ENCODE results near the gene ANKRD53. TPM values are rescaled to one million over a fixed set of nuclear protein-coding genes. Genes with fewer than 3 reads are reported as not detected.

The ANKRD53 gene
- total RNA-seq, 1 experiment from 2014 or later, result not detected

DNA sequence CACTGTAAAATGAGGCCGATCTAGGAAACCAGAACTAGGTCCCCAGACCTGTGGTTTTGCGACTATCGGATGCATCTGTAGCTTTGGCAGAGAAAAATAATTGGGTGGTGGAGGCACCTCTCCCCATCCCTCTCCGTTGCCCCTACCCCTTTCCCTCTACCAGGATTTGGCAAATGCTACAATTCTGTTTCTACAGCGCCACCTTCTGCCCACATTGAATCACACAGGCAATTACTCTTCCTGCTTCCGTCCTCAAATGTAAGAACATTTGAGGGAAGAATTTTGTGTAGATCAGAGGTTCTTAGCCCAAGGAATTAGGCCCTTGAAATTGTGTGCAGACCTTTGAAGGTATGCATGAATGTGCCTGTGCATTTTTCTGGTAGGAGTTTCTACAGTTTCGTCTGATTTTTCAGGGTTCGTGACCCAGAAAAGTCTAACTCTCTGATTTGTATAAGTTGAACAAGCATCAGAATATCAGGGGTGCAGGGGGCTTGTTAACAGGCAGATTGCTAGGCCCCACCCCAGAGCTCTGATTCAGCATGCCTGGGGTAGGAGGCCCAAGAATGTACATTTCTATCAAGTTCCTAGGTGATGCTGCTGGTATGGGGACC lies 31.5 kb upstream of the ANKRD53 start:
- DNase-seq (ENCODE audit: low read depth, low spot score) (peak; percentile 47), ATAC-seq (peak; percentile 24; the same call in 1 of the 2 replicates)
- H3K27ac ChIP-seq (ENCODE audit: low read depth, low read length), result no peak overlapping the region
- ChIA-PET RAD21 (ENCODE audit: low non-redundant PET in 1 of 2, low total read pairs in 2 of 2, uncharacterized antibody in 2 of 2, unreplicated experiment in 2 of 2) (interaction anchor here (1.1 to 1.9 kb wide), 4 partner anchors 71 to 158 kb away, joined by 3 to 8 read pairs (median 4); no protein-coding TSS in a partner anchor), CTCF (interaction anchor here (0.7 to 3.9 kb wide), 16 partner anchors 11 to 643 kb away, joined by 3 to 79 read pairs (median 5); partner anchors contain the start of genes ATP6V1B1 and FIGLA), POLR2A (interaction anchor here (1.0 kb wide), 1 partner anchor 95 kb away, joined by 3 read pairs; no protein-coding TSS in a partner anchor)
- H3K9me2 ChIP-seq (ENCODE audit: insufficient read depth), result no peaks in the 10 kb centered on the region
- no peaks in the 10 kb centered on the region for H4K20me1 ChIP-seq (ENCODE audit: insufficient read depth)
- no TSS peak for BruUV-seq (replicated peaks)
- peak overlapping the region; percentile 63 for H3K9ac ChIP-seq (ENCODE audit: low read length)
- peak overlapping the region; percentile 58 to 59 for H3K4me3 ChIP-seq (replicated peaks in 1 of 2; ENCODE audit: low read depth in 1 of 2, low read length in 2 of 2)
- intact Hi-C loops (cut with micrococcal nuclease), result loop anchor here (1.0 to 10.0 kb wide), 4 partner anchors 84 to 642 kb away; partner anchors contain the start of gene FAM136A
- no peaks in the 10 kb centered on the region; the same call in 1 of the 2 replicates for H3K79me2 ChIP-seq (ENCODE audit: insufficient read depth, low read length)
- no peak overlapping the region for H2AFZ ChIP-seq (ENCODE audit: low read depth, low read length, poor library complexity, severe bottlenecking)
- peak overlapping the region; percentile 75 for H3K4me2 ChIP-seq (ENCODE audit: low read length)
- no peaks in the 10 kb centered on the region; a peak in 1 of 4 replicates for H3K36me3 ChIP-seq (ENCODE audit: control insufficient read depth in 1 of 2, insufficient read depth in 2 of 2, low read length in 2 of 2)
- H3K4me1 ChIP-seq (ENCODE audit: control insufficient read depth in 1 of 2, insufficient read depth in 2 of 2, low read length in 2 of 2), result peaks cover 16 to 34% of the 10 kb centered on the region in 2 experiments
- no peak for TF ChIP-seq SIN3A (IDR thresholded peaks at IDR 0.05; ENCODE audit: low read depth)
- TF ChIP-seq RAD21 (IDR thresholded peaks at IDR 0.05; ENCODE audit: low read depth), result peak; percentile 83
- no peak for TF ChIP-seq TCF7L2 (IDR thresholded peaks at IDR 0.05; ENCODE audit: borderline replicate concordance, extremely low read depth, insufficient read depth, insufficient read length)
- TF ChIP-seq, protein P1, sequence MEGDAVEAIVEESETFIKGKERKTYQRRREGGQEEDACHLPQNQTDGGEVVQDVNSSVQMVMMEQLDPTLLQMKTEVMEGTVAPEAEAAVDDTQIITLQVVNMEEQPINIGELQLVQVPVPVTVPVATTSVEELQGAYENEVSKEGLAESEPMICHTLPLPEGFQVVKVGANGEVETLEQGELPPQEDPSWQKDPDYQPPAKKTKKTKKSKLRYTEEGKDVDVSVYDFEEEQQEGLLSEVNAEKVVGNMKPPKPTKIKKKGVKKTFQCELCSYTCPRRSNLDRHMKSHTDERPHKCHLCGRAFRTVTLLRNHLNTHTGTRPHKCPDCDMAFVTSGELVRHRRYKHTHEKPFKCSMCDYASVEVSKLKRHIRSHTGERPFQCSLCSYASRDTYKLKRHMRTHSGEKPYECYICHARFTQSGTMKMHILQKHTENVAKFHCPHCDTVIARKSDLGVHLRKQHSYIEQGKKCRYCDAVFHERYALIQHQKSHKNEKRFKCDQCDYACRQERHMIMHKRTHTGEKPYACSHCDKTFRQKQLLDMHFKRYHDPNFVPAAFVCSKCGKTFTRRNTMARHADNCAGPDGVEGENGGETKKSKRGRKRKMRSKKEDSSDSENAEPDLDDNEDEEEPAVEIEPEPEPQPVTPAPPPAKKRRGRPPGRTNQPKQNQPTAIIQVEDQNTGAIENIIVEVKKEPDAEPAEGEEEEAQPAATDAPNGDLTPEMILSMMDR (IDR thresholded peaks at IDR 0.05 in 2 of 3, conservative IDR thresholded peaks at IDR 0.05 in 1 of 3; ENCODE audit: borderline replicate concordance in 1 of 3, insufficient read depth in 1 of 3, low read depth in 2 of 3, low read length in 2 of 3), result peak; percentile 75 to 93 (median 83)
- no peak for TF ChIP-seq FOSL1 (IDR thresholded peaks at IDR 0.05; ENCODE audit: low read depth)
- no peaks in the 10 kb centered on the region for H3K9me3 ChIP-seq (ENCODE audit: control insufficient read depth in 1 of 2, insufficient read depth in 1 of 2, low read depth in 1 of 2, low read length in 2 of 2)
- H3K27me3 ChIP-seq (ENCODE audit: insufficient read depth, low read length), result no peaks in the 10 kb centered on the region

Data from HCT116 (cell line).